Gastrocnemius medialis (tissue), 4 donors: ENCODE measurements around the gene FAM234A.

Experiments used
- CTCF ChIP-seq, 5 experiments: fragments of 450-650 bp in 3 of 5; fragments of 200-600 bp in 2 of 5; sonication (generic) in 2 of 5; IDR thresholded peaks in 4 of 5; conservative IDR thresholded peaks in 1 of 5; 1 replicate in 4 of 5; 2 replicates in 1 of 5; pipeline ENCODE4 v1.5.1; 2016 to 2019; ENCODE audit warnings: antibody characterized with exemption in 5 of 5, mild to moderate bottlenecking in 3 of 5, moderate library complexity in 3 of 5
- POLR2A ChIP-seq, 2 donors: fragments of 450-650 bp; IDR thresholded peaks; one replicate each; pipeline ENCODE4 v1.6.1; 2017; ENCODE audit warnings: antibody characterized with exemption in 2 of 2, mild to moderate bottlenecking in 2 of 2, moderate library complexity in 2 of 2

- no peak for TF ChIP-seq POLR2A (IDR thresholded peaks at IDR 0.05)
- TF ChIP-seq CTCF (IDR thresholded peaks at IDR 0.05 in 4 of 5, conservative IDR thresholded peaks at IDR 0.05 in 1 of 5), result no peak
Measured at GRCh38 chr16:191831-192230, 42.8 kb upstream of the FAM234A start.
